IMR-90 (cell line): ENCODE measurements around the gene KCTD8. TPM values are rescaled to one million over a fixed set of nuclear protein-coding genes. Genes with fewer than 3 reads are reported as not detected.

Source experiments
- ATAC-seq: fragments of 200-7000 bp; cut with Tn5 transposase; 2 replicates; pipeline ENCODE4 v1.9.1; 2020; ENCODE audit warnings: low read depth, mild to moderate bottlenecking, moderate library complexity
- BruUV-seq: library from RNA; stranded (reverse); fragments of 400-500 nt; replicated peaks from 2 replicates; lab custom pipeline; 2021; lab: Mats Ljungman, UMichigan
- CTCF ChIA-PET: fragments of 300-600 bp; formaldehyde crosslinking; extraction: SDS; loops from one replicate; lab custom pipeline; 2021; ENCODE audit warnings: antibody characterized with exemption; lab: Yijun Ruan, JAX
- POLR2A ChIA-PET: fragments of 300-600 bp; sonication (Branson Sonifier 250); formaldehyde crosslinking; loops from one replicate; lab custom pipeline; 2022; ENCODE audit warnings: antibody characterized with exemption; ENCODE audit not compliant: unreplicated experiment; lab: Charles Lee
- DNase-seq: peaks from one replicate; pipeline ENCODE4 v3.0.0; 2013
- H2AFZ ChIP-seq: replicated peaks from 2 replicates; pipeline ENCODE3; 2013; ENCODE audit warnings: low read length, mild to moderate bottlenecking; ENCODE audit not compliant: poor library complexity
- H2AK5ac ChIP-seq: 2 replicates; pipeline ENCODE4 v1.6.1; 2013; ENCODE audit warnings: low read depth, low read length, inconsistent platforms
- H2AK9ac ChIP-seq: replicated peaks from 2 replicates; pipeline ENCODE3; 2013; ENCODE audit warnings: mild to moderate bottlenecking, low read depth, low read length, moderate library complexity; ENCODE audit not compliant: poor library complexity
- H2BK120ac ChIP-seq: 2 replicates; pipeline ENCODE4 v1.6.1; 2013; ENCODE audit warnings: low read depth, low read length, inconsistent platforms
- H2BK15ac ChIP-seq: 3 replicates; pipeline ENCODE4 v1.6.1; 2013; ENCODE audit warnings: low read depth, low read length, inconsistent platforms
- H2BK20ac ChIP-seq: 2 replicates; pipeline ENCODE4 v1.6.1; 2013; ENCODE audit warnings: low read depth, mild to moderate bottlenecking, inconsistent platforms, low read length, moderate library complexity
- H2BK5ac ChIP-seq: 2 replicates; pipeline ENCODE4 v1.6.1; 2013; ENCODE audit warnings: mild to moderate bottlenecking, low read depth, low read length, inconsistent platforms; ENCODE audit not compliant: poor library complexity, severe bottlenecking
- H3K14ac ChIP-seq: replicated peaks from 2 replicates; pipeline ENCODE4 v1.6.1; 2013; ENCODE audit warnings: low read depth, low read length, inconsistent platforms
- H3K18ac ChIP-seq: 2 replicates; pipeline ENCODE4 v1.6.1; 2013; ENCODE audit warnings: low read depth, low read length, control low read depth
- H3K23ac ChIP-seq: 2 replicates; pipeline ENCODE4 v1.6.1; 2013; ENCODE audit warnings: low read depth, low read length, inconsistent platforms
- H3K27ac ChIP-seq: 2 replicates; pipeline ENCODE4 v1.5.1; 2013; ENCODE audit warnings: mild to moderate bottlenecking, control low read depth, low read length; ENCODE audit not compliant: insufficient read depth
- H3K27me3 ChIP-seq: 2 replicates; pipeline ENCODE4 v1.6.1; 2013; ENCODE audit warnings: low read length; ENCODE audit not compliant: control insufficient read depth, insufficient read depth
- H3K36me3 ChIP-seq: 2 replicates; pipeline ENCODE4 v1.6.1; 2013; ENCODE audit warnings: low read length, mixed read lengths; ENCODE audit not compliant: control insufficient read depth, insufficient read depth
- H3K4ac ChIP-seq: 2 replicates; pipeline ENCODE4 v1.6.1; 2013; ENCODE audit warnings: low read depth, low read length, inconsistent platforms
- H3K4me1 ChIP-seq: 2 replicates; pipeline ENCODE4 v1.6.1; 2013; ENCODE audit warnings: low read length, mixed read lengths; ENCODE audit not compliant: control insufficient read depth, insufficient read depth
- H3K4me2 ChIP-seq: 2 replicates; pipeline ENCODE4 v1.6.1; 2013; ENCODE audit warnings: low read depth, mild to moderate bottlenecking, control low read depth, low read length, moderate library complexity
- H3K4me3 ChIP-seq: 2 replicates; pipeline ENCODE4 v1.5.1; 2013; ENCODE audit warnings: low read depth, mild to moderate bottlenecking, control low read depth, low read length, moderate library complexity; ENCODE audit not compliant: insufficient read depth
- H3K56ac ChIP-seq: 2 replicates; pipeline ENCODE4 v1.6.1; 2013; ENCODE audit warnings: low read length, inconsistent platforms; ENCODE audit not compliant: insufficient read depth; ENCODE audit errors: extremely low read depth
- H3K79me1 ChIP-seq, 2 experiments: 2 replicates each; pipeline ENCODE4 v1.6.1; 2013; ENCODE audit warnings: low read length in 2 of 2, inconsistent platforms in 1 of 2, low read depth in 1 of 2
- H3K9ac ChIP-seq: 2 replicates; pipeline ENCODE4 v1.6.1; 2013; ENCODE audit warnings: low read depth, low read length, control low read depth
- H3K9me1 ChIP-seq: 2 replicates; pipeline ENCODE4 v1.6.1; 2013; ENCODE audit warnings: low read length, inconsistent platforms; ENCODE audit not compliant: insufficient read depth
- H3K9me3 ChIP-seq: 2 replicates; pipeline ENCODE4 v1.6.1; 2013; ENCODE audit warnings: low read length; ENCODE audit not compliant: control insufficient read depth, insufficient read depth
- H4K20me1 ChIP-seq: 2 replicates; pipeline ENCODE4 v1.6.1; 2013; ENCODE audit warnings: low read length, inconsistent platforms; ENCODE audit not compliant: insufficient read depth
- H4K5ac ChIP-seq: 2 replicates; pipeline ENCODE4 v1.6.1; 2013; ENCODE audit warnings: mild to moderate bottlenecking, low read depth, low read length, control low read depth
- H4K8ac ChIP-seq, 2 experiments: 2 replicates each; pipeline ENCODE4 v1.6.1; 2013; ENCODE audit warnings: low read depth in 2 of 2, low read length in 2 of 2, control low read depth in 1 of 2, inconsistent platforms in 1 of 2
- H4K91ac ChIP-seq: 2 replicates; pipeline ENCODE4 v1.6.1; 2013; ENCODE audit warnings: low read depth, low read length, inconsistent platforms; ENCODE audit not compliant: insufficient read depth
- BHLHE40 ChIP-seq: fragments of 150-350 bp; IDR thresholded peaks from 2 replicates; pipeline ENCODE4 v1.6.1; 2016; ENCODE audit warnings: mild to moderate bottlenecking, low read depth, low read length
- CEBPB ChIP-seq: IDR thresholded peaks from 2 replicates; pipeline ENCODE4 v1.6.1; 2012; ENCODE audit warnings: low read depth, low read length, improper control_type of control experiment
- CHD1 ChIP-seq: IDR thresholded peaks from 2 replicates; pipeline ENCODE4 v1.6.1; 2012; ENCODE audit warnings: low read depth, low read length, improper control_type of control experiment
- MAFK ChIP-seq: IDR thresholded peaks from 2 replicates; pipeline ENCODE4 v1.6.1; 2012; ENCODE audit warnings: low read depth, low read length, improper control_type of control experiment
- MXI1 ChIP-seq: IDR thresholded peaks from 2 replicates; pipeline ENCODE4 v1.6.1; 2012; ENCODE audit warnings: low read depth, mild to moderate bottlenecking, low read length, moderate library complexity, borderline replicate concordance
- NFE2L2 ChIP-seq: fragments of 150-350 bp; IDR thresholded peaks from 2 replicates; pipeline ENCODE4 v1.6.1; 2016; ENCODE audit warnings: low read depth, mild to moderate bottlenecking, low read length
- POLR2A ChIP-seq: IDR thresholded peaks from 2 replicates; pipeline ENCODE4 v1.6.1; 2012; ENCODE audit warnings: mild to moderate bottlenecking, low read depth, low read length
- RCOR1 ChIP-seq: IDR thresholded peaks from 2 replicates; pipeline ENCODE4 v1.6.1; 2012; ENCODE audit warnings: mild to moderate bottlenecking, low read length, improper control_type of control experiment; ENCODE audit not compliant: insufficient replicate concordance
- RFX5 ChIP-seq: IDR thresholded peaks from 2 replicates; pipeline ENCODE4 v1.8.0; 2012; ENCODE audit warnings: low read depth, mild to moderate bottlenecking, low read length, moderate library complexity
- WGBS, 2 experiments: methylation state at CpG; one replicate each; pipeline versions ENCODE4 v1.1.5 to v1.1.7; 2013; ENCODE audit warnings: missing lambda C conversion rate in 2 of 2; ENCODE audit not compliant: insufficient read length in 1 of 2; ENCODE audit errors: extremely low coverage in 2 of 2; 5-methylcytosine and 5-hydroxymethylcytosine counted together
- dilution Hi-C: fragments of 300-500 bp; cut with HindIII; formaldehyde crosslinking; loops from one replicate; pipeline ENCODE4 v1.14.3; 2018; ENCODE audit warnings: low sequenced_read_pairs; ENCODE audit not compliant: unreplicated experiment
- in situ Hi-C: fragments of 300-500 bp; cut with MboI; formaldehyde crosslinking; loops from 3 replicates; pipeline ENCODE4 v1.14.3; 2019; ENCODE audit warnings: low sequenced_read_pairs, inconsistent platforms, mixed read lengths
- intact Hi-C: fragments of 100-400 bp; cut with micrococcal nuclease; formaldehyde crosslinking; loops from 2 replicates; pipeline ENCODE4 v1.10.0; 2022
- polyA plus RNA-seq, 3 experiments: library from polyadenylated mRNA; depleted of rRNA; stranded (reverse); fragments of >200 nt; gene quantifications; 2 replicates each; pipeline ENCODE4 v1.2.3, GENCODE V29; 2012; ENCODE audit warnings: low replicate concordance in 1 of 3
- total RNA-seq: library from RNA; depleted of rRNA; stranded (reverse); fragments of >200 nt; gene quantifications from 2 replicates; pipeline ENCODE4 v1.2.3, GENCODE V29; 2012
- TF ChIP-seq, protein P1 (sequence below): conservative IDR thresholded peaks from 2 replicates; pipeline ENCODE4 v1.5.1; 2012; ENCODE audit warnings: mild to moderate bottlenecking, low read depth, low read length, improper control_type of control experiment
- TF ChIP-seq, protein P2 (sequence below): fragments of 150-350 bp; IDR thresholded peaks from 2 replicates; pipeline ENCODE4 v1.6.1; 2017; ENCODE audit warnings: mild to moderate bottlenecking, antibody characterized with exemption, low read length, low read depth
- TF ChIP-seq, protein P3 (sequence below): fragments of 150-350 bp; IDR thresholded peaks from 2 replicates; pipeline ENCODE4 v1.6.1; 2016; ENCODE audit warnings: low read depth, mild to moderate bottlenecking, low read length, moderate library complexity, borderline replicate concordance

Gene KCTD8
- total and polyA plus RNA-seq, 2 of the 4 experiments (the other 2 are of a cell fraction): 0.03 TPM; not detected in 1

DNA sequence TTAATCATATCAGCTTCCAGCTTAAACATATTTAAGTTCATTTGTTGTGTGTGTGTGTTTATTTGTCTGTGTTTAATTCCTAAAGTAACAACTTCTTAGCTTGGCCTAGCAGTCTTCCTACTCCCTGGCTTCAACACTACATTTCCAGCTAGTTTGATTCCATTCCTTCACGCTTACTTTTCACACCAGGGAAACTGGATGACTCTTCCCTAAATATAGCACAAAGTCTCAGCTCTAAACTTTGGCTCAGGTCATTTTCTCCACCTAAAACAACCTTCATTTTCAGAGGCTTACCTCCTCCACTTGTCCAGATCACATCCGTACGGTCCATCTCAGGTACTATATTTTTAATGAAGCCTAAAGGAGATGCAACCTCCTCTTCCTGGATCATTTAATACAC, 94.4 kb downstream of the KCTD8 start:
- ATAC-seq (no peak), DNase-seq (no peak)
- dilution Hi-C loops (no loop called here), intact Hi-C loops (no loop called here), in situ Hi-C loops (no loop called here)
- Histone ChIP-seq H2AK5ac (no peak overlapping the region), H3K9me3 (peaks cover 3% of the 10 kb centered on the region; the same call in 1 of the 2 replicates), H2BK5ac (no peak overlapping the region), H3K9me1 (no peaks in the 10 kb centered on the region), H4K20me1 (no peaks in the 10 kb centered on the region), H3K9ac (no peak overlapping the region), H3K56ac (no peak overlapping the region), H4K91ac (no peak overlapping the region), H2BK20ac (no peak overlapping the region), H3K79me1 (no peaks in the 10 kb centered on the region), H3K36me3 (no peaks in the 10 kb centered on the region), H4K8ac (no peak overlapping the region), H3K4me3 (no peak overlapping the region), H3K23ac (no peak overlapping the region), H2AK9ac (no peak overlapping the region), H3K4me1 (no peaks in the 10 kb centered on the region), H3K27ac (no peak overlapping the region), H2AFZ (no peak overlapping the region), H2BK15ac (no peak overlapping the region), H2BK120ac (no peak overlapping the region), H3K4ac (no peak overlapping the region), H3K4me2 (no peak overlapping the region), H4K5ac (no peak overlapping the region), H3K27me3 (no peaks in the 10 kb centered on the region), H3K14ac (no peak overlapping the region), H3K18ac (no peak overlapping the region)
- ChIA-PET CTCF (no interaction called here), POLR2A (no interaction called here)
- BruUV-seq: no TSS peak
- 57% methylated on average over 1 of the region's 3 CpGs; no CpG with 5 or more reads in 1 of the 2 experiments for WGBS, 2 experiments
- TF ChIP-seq CEBPB: no peak
- TF ChIP-seq RFX5: no peak
- no peak for TF ChIP-seq MXI1
- TF ChIP-seq POLR2A: no peak
- no peak for TF ChIP-seq CHD1
- no peak for TF ChIP-seq BHLHE40
- TF ChIP-seq, protein P1, sequence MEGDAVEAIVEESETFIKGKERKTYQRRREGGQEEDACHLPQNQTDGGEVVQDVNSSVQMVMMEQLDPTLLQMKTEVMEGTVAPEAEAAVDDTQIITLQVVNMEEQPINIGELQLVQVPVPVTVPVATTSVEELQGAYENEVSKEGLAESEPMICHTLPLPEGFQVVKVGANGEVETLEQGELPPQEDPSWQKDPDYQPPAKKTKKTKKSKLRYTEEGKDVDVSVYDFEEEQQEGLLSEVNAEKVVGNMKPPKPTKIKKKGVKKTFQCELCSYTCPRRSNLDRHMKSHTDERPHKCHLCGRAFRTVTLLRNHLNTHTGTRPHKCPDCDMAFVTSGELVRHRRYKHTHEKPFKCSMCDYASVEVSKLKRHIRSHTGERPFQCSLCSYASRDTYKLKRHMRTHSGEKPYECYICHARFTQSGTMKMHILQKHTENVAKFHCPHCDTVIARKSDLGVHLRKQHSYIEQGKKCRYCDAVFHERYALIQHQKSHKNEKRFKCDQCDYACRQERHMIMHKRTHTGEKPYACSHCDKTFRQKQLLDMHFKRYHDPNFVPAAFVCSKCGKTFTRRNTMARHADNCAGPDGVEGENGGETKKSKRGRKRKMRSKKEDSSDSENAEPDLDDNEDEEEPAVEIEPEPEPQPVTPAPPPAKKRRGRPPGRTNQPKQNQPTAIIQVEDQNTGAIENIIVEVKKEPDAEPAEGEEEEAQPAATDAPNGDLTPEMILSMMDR: no peak
- TF ChIP-seq MAFK: no peak
- TF ChIP-seq, protein P2, sequence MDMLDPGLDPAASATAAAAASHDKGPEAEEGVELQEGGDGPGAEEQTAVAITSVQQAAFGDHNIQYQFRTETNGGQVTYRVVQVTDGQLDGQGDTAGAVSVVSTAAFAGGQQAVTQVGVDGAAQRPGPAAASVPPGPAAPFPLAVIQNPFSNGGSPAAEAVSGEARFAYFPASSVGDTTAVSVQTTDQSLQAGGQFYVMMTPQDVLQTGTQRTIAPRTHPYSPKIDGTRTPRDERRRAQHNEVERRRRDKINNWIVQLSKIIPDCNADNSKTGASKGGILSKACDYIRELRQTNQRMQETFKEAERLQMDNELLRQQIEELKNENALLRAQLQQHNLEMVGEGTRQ: no peak
- TF ChIP-seq, protein P3, sequence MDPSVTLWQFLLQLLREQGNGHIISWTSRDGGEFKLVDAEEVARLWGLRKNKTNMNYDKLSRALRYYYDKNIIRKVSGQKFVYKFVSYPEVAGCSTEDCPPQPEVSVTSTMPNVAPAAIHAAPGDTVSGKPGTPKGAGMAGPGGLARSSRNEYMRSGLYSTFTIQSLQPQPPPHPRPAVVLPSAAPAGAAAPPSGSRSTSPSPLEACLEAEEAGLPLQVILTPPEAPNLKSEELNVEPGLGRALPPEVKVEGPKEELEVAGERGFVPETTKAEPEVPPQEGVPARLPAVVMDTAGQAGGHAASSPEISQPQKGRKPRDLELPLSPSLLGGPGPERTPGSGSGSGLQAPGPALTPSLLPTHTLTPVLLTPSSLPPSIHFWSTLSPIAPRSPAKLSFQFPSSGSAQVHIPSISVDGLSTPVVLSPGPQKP: no peak
- no peak for TF ChIP-seq NFE2L2
- no peak for TF ChIP-seq RCOR1
